ENCODE data around the gene STARD13. TPM values are rescaled to one million over a fixed set of nuclear protein-coding genes. Genes with fewer than 3 reads are reported as not detected.
"Not testable (repeated sequence)": the region's sequence is repeated elsewhere in the genome, so short reads cannot be mapped to it uniquely, and the experiment has no call there.

The STARD13 gene
- total RNA-seq, 8 experiments from 2014 or later, result 1.4 to 38.6 (median 7.7) TPM

DNA sequence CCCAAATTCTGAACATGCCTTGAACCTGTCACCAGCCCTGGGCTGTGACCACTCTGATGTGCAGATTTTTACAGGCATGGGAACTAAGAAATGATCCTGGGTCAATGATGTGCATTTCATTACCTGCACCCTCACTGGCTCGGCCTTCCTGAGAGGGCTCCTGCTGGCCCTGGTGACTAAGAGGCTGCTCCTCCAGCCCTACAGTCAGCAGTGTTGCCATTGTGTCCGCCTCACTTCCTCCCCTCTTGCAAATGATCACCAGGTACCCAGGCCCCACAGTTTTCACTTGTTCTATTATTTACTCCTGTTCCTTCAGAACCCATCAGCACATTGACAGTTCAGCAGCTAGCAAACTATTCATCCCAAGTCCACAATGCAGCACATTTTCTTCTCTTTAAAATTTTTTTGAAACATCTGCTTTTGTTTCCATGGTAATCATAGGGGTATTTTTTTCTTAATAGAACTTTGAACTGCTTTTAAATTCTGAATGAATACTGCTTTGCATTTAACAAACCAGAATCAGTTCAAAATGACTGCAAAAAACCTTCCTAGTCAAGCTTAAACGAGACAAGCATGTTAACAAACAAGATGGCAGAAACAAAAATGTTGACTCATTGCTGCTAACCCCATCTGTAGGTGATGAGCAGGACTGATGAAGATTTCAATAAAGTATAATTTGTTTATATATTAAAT lies 29.3 kb downstream of the STARD13 start:
- in situ Hi-C loops (cut with MboI; ENCODE audit: low pct_unique_long_range_greater_than_20kb in 2 of 9, low sequenced_read_pairs in 9 of 9, unreplicated experiment in 9 of 9), result no loop called here
- H3K4me1 ChIP-seq (replicated peaks in 1 of 2), result peaks cover 34 to 42% of the 10 kb centered on the region in 2 donors
- H3K4me3 ChIP-seq, result no peak overlapping the region
- no peak overlapping the region for H3K27ac ChIP-seq
- WGBS, 10 experiments, result 60 to 95% (median 71%) methylated on average over 1 to 3 of the region's 3 CpGs; no CpG with 5 or more reads in 1 of the 10 experiments
- ATAC-seq (replicated peaks in 6 of 8), result peak in 2 of 8 experiments; percentile 28 to 47

DNA sequence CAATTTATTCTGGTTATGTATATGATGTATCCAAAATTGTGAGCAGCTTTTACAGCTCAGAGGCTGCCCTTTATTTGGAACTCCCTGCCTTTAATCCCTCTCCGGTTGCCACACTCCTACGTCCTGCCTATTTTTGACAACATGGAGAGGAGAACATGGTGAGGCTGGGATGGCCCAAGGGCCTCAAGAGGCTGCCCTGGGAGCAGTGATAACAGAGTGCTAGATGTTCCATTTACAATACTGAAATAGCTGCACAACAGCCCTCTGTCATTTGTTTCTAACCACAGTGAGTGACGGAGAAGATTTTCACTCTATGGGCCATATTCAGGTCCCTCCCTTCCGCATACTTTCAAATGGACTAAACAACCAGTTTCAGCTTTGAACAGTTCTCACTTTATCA lies 33.4 kb downstream of the STARD13 start:
- WGBS, 10 experiments, result 25 to 100% (median 80%) methylated on average over 1 to 4 of the region's 4 CpGs; no CpG with 5 or more reads in 3 of the 10 experiments
- Histone ChIP-seq H3K4me3 (no peak overlapping the region), H3K4me1 (replicated peaks in 1 of 2) (peaks cover 2 to 6% of the 10 kb centered on the region in 2 donors), H3K27ac (no peak overlapping the region)
- peak in 3 of 8 experiments; percentile 47 to 64 (median 62) for ATAC-seq (replicated peaks in 6 of 8)
- in situ Hi-C loops (cut with MboI; ENCODE audit: low pct_unique_long_range_greater_than_20kb in 2 of 9, low sequenced_read_pairs in 9 of 9, unreplicated experiment in 9 of 9), result no loop called here

DNA sequence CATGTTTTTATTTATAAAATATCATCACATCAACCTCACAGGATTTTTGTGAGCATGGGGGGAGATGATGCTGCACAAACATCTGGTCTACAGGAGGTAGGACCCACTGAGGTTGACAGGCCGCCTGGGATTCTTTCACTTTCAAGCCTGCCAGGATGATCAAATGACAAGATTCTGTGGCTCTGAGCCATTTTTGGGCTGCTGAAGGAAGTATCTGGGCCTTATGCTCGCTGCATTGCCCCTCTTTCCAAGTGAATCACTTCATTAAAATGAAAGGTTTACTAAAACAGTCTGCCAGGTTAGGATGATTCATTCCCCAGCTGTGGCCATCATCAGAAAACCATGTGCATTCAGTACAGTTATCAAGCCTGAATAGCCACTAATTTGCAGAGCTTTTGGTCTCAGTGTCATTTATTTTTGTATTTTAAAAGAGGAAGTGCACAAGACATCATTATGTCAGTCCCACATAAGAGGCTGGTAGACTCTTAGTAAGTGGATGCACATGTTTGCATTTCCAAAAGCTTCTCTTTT lies 34.4 kb downstream of the STARD13 start:
- Histone ChIP-seq H3K27ac (no peak overlapping the region), H3K4me1 (replicated peaks in 1 of 2) (peaks cover 2 to 3% of the 10 kb centered on the region in 2 donors), H3K4me3 (no peak overlapping the region)
- WGBS, 10 experiments, result 0 to 80% (median 33%) methylated on average over 1 to 2 of the region's 2 CpGs; no CpG with 5 or more reads in 6 of the 10 experiments
- in situ Hi-C loops (cut with MboI; ENCODE audit: low pct_unique_long_range_greater_than_20kb in 2 of 9, low sequenced_read_pairs in 9 of 9, unreplicated experiment in 9 of 9), result no loop called here
- peak; percentile 54 to 87 (median 58) for ATAC-seq (replicated peaks in 6 of 8)

DNA sequence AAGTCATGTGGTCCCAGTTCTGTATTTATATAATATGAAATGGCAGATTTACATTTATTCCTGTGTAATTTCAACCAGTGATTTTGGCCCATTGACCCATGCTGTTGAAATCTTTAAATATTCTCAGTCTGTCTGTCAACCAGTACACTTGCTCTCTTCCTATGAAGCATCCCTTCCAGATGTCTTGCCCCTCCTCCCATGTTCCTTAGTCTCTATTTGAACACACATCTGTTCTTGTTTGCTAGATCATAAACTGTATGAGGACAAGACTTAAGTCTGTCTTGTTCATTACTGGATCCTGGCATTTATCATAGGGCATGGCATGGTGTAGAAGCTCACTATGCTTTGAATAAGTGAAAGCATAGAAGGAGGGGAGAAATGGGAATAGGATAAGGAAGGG lies 34.9 kb downstream of the STARD13 start:
- H3K4me3 ChIP-seq, result no peak overlapping the region
- ATAC-seq (replicated peaks in 6 of 8), result no peak
- H3K4me1 ChIP-seq (replicated peaks in 1 of 2), result peaks cover 0 to 9% of the 10 kb centered on the region in 2 donors
- no peak overlapping the region for H3K27ac ChIP-seq
- in situ Hi-C loops (cut with MboI; ENCODE audit: low pct_unique_long_range_greater_than_20kb in 2 of 9, low sequenced_read_pairs in 9 of 9, unreplicated experiment in 9 of 9), result no loop called here

- no peak overlapping the region for H3K4me3 ChIP-seq
- 82 to 100% (median 100%) methylated on average over 2 to 3 of the region's 3 CpGs; no CpG with 5 or more reads in 7 of the 10 experiments for WGBS, 10 experiments
- H3K27ac ChIP-seq, result no peak overlapping the region
- peaks cover 0 to 15% of the 10 kb centered on the region in 2 donors for H3K4me1 ChIP-seq (replicated peaks in 1 of 2)
- in situ Hi-C loops (cut with MboI; ENCODE audit: low pct_unique_long_range_greater_than_20kb in 2 of 9, low sequenced_read_pairs in 9 of 9, unreplicated experiment in 9 of 9), result loop anchor here in 1 of 9 experiments (25.0 kb wide), 1 partner anchor 287 kb away; no protein-coding TSS in a partner anchor
- ATAC-seq (replicated peaks in 6 of 8), result no peak
These were observed 35.7 kb downstream of the STARD13 start for GRCh38 chr13:33249894-33250293.

- no peak overlapping the region for H3K4me3 ChIP-seq
- no peak overlapping the region for H3K27ac ChIP-seq
- H3K4me1 ChIP-seq (replicated peaks in 1 of 2), result peaks cover 0 to 15% of the 10 kb centered on the region in 2 donors
- in situ Hi-C loops (cut with MboI; ENCODE audit: low pct_unique_long_range_greater_than_20kb in 2 of 9, low sequenced_read_pairs in 9 of 9, unreplicated experiment in 9 of 9), result loop anchor here in 1 of 9 experiments (25.0 kb wide), 1 partner anchor 288 kb away; no protein-coding TSS in a partner anchor
- no peak for ATAC-seq (replicated peaks in 6 of 8)
- WGBS, 10 experiments, result 37 to 100% (median 91%) methylated on average over 2 to 6 of the region's 6 CpGs
These were observed 36.5 kb downstream of the STARD13 start for GRCh38 chr13:33249066-33249465.

- WGBS, 10 experiments, result 0 to 100% (median 81%) methylated on average over 1 of the region's 1 CpG; no CpG with 5 or more reads in 2 of the 10 experiments
- in situ Hi-C loops (cut with MboI; ENCODE audit: low pct_unique_long_range_greater_than_20kb in 2 of 9, low sequenced_read_pairs in 9 of 9, unreplicated experiment in 9 of 9), result loop anchor here in 1 of 9 experiments (25.0 kb wide), 1 partner anchor 292 kb away; no protein-coding TSS in a partner anchor
- Histone ChIP-seq H3K4me1 (replicated peaks in 1 of 2) (peaks cover 0 to 15% of the 10 kb centered on the region in 2 donors), H3K27ac (no peak overlapping the region), H3K4me3 (no peak overlapping the region)
- ATAC-seq (replicated peaks in 6 of 8), result no peak
These were observed 39.9 kb downstream of the STARD13 start for GRCh38 chr13:33245505-33246158.

- H3K4me3 ChIP-seq, result no peak overlapping the region
- 86 to 100% (median 93%) methylated on average over 1 to 4 of the region's 4 CpGs; no CpG with 5 or more reads in 1 of the 10 experiments for WGBS, 10 experiments
- no peak overlapping the region for H3K27ac ChIP-seq
- in situ Hi-C loops (cut with MboI; ENCODE audit: low pct_unique_long_range_greater_than_20kb in 2 of 9, low sequenced_read_pairs in 9 of 9, unreplicated experiment in 9 of 9), result loop anchor here in 1 of 9 experiments (25.0 kb wide), 1 partner anchor 292 kb away; no protein-coding TSS in a partner anchor
- H3K4me1 ChIP-seq (replicated peaks in 1 of 2), result peaks cover 0 to 15% of the 10 kb centered on the region in 2 donors
- ATAC-seq (replicated peaks in 6 of 8), result no peak
These were observed 40.7 kb downstream of the STARD13 start for GRCh38 chr13:33244907-33245287.

GRCh38 chr13:33244210-33244906 lies 41.2 kb downstream of the STARD13 start:
- 81 to 100% (median 100%) methylated on average over 1 to 3 of the region's 3 CpGs; no CpG with 5 or more reads in 2 of the 10 experiments for WGBS, 10 experiments
- Histone ChIP-seq H3K4me3 (no peak overlapping the region), H3K27ac (no peak overlapping the region), H3K4me1 (replicated peaks in 1 of 2) (peaks cover 0 to 15% of the 10 kb centered on the region in 2 donors)
- ATAC-seq (replicated peaks in 6 of 8), result no peak
- in situ Hi-C loops (cut with MboI; ENCODE audit: low pct_unique_long_range_greater_than_20kb in 2 of 9, low sequenced_read_pairs in 9 of 9, unreplicated experiment in 9 of 9), result loop anchor here in 1 of 9 experiments (25.0 kb wide), 1 partner anchor 293 kb away; no protein-coding TSS in a partner anchor

- peaks cover 0 to 15% of the 10 kb centered on the region in 2 donors for H3K4me1 ChIP-seq (replicated peaks in 1 of 2)
- H3K27ac ChIP-seq, result no peak overlapping the region
- ATAC-seq (replicated peaks in 6 of 8), result no peak
- H3K4me3 ChIP-seq, result no peak overlapping the region
- in situ Hi-C loops (cut with MboI; ENCODE audit: low pct_unique_long_range_greater_than_20kb in 2 of 9, low sequenced_read_pairs in 9 of 9, unreplicated experiment in 9 of 9), result loop anchor here in 1 of 9 experiments (25.0 kb wide), 1 partner anchor 294 kb away; no protein-coding TSS in a partner anchor
- WGBS, 10 experiments, result 60 to 100% (median 100%) methylated on average over 1 to 2 of the region's 2 CpGs; no CpG with 5 or more reads in 3 of the 10 experiments
These were observed 42.5 kb downstream of the STARD13 start for GRCh38 chr13:33242984-33243617.

- in situ Hi-C loops (cut with MboI; ENCODE audit: low pct_unique_long_range_greater_than_20kb in 2 of 9, low sequenced_read_pairs in 9 of 9, unreplicated experiment in 9 of 9), result loop anchor here in 1 of 9 experiments (25.0 kb wide), 1 partner anchor 295 kb away; no protein-coding TSS in a partner anchor
- H3K4me3 ChIP-seq; ATAC-seq (replicated peaks in 6 of 8); H3K27ac ChIP-seq: not testable (repeated sequence)
- peaks cover 0 to 15% of the 10 kb centered on the region in 2 donors for H3K4me1 ChIP-seq (replicated peaks in 1 of 2)
- no CpG with 5 or more reads among the region's 6 CpGs for WGBS, 10 experiments
These were observed 43.2 kb downstream of the STARD13 start for GRCh38 chr13:33242372-33242771.

DNA sequence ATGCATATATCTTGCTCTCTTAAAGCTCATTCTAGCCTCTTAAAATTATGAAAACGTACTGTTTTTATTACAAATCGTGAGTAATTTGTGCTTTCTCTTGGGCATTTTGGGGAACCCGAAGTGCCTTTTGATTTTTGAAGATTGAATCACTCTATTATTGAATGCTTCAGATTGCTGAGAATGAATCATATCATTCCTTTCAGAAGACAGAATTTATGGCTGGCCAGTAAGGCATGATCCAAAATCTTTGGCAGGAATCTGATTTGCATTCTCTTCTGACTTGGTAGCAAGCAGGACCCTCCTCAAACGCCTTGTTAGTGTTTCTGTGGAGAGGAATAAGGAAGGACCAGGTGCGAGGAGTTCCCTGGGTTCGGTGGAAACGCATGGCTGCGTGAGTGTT lies 49.5 kb downstream of the STARD13 start:
- no peak overlapping the region for H3K4me3 ChIP-seq
- WGBS, 10 experiments, result 10 to 100% (median 75%) methylated on average over 2 to 8 of the region's 8 CpGs; no CpG with 5 or more reads in 2 of the 10 experiments
- in situ Hi-C loops (cut with MboI; ENCODE audit: low pct_unique_long_range_greater_than_20kb in 2 of 9, low sequenced_read_pairs in 9 of 9, unreplicated experiment in 9 of 9), result loop anchor here in 1 of 9 experiments (25.0 kb wide), 1 partner anchor 301 kb away; no protein-coding TSS in a partner anchor
- H3K4me1 ChIP-seq (replicated peaks in 1 of 2), result no peaks in the 10 kb centered on the region
- H3K27ac ChIP-seq, result no peak overlapping the region
- ATAC-seq (replicated peaks in 6 of 8), result peak in 3 of 8 experiments; percentile 26 to 62 (median 35)
